ENCODE measurements around the gene SUCO. TPM values are rescaled to one million over a fixed set of nuclear protein-coding genes. Genes with fewer than 3 reads are reported as not detected.

Gene SUCO
- total RNA-seq, 1 experiment from 2014 or later, result 37.7 TPM

GRCh38 chr1:172533513-172534151, 682 bp downstream of the SUCO start:
- Histone ChIP-seq H4K8ac (replicated peaks; ENCODE audit: insufficient read length, low read depth, low read length) (no peak overlapping the region), H4K5ac (ENCODE audit: insufficient read length, low read depth, low read length) (peak overlapping the region; percentile 39), H3K23ac (ENCODE audit: insufficient read length, low read depth, low read length) (no peak overlapping the region), H3T11ph (ENCODE audit: low read length) (no peak overlapping the region), H4K91ac (ENCODE audit: insufficient read length, low read depth, low read length) (peak overlapping the region; percentile 82), H3K18ac (ENCODE audit: insufficient read length, low read depth, low read length) (peak overlapping the region; percentile 95), H3K27me3 (ENCODE audit: insufficient read depth, low read length) (no peaks in the 10 kb centered on the region), H2AK5ac (ENCODE audit: insufficient read length, low read length) (no peak overlapping the region), H3K56ac (ENCODE audit: insufficient read length, low read depth, low read length) (peak overlapping the region; percentile 69), H2BK12ac (ENCODE audit: insufficient read length, low read depth, low read length) (no peak overlapping the region), H3K4ac (ENCODE audit: low read depth, low read length) (peak overlapping the region; percentile 14; the same call in 1 of the 2 replicates), H3K4me2 (ENCODE audit: insufficient read depth, insufficient read length, low read length) (peak overlapping the region; percentile 96), H3K4me1 (ENCODE audit: insufficient read depth, low read length) (peaks cover 5% of the 10 kb centered on the region; the same call in 1 of the 2 replicates), H2BK5ac (ENCODE audit: insufficient read length, low read length) (peak overlapping the region; percentile 60), H3K27ac (ENCODE audit: insufficient read length, low read depth, low read length) (peak overlapping the region; percentile 87), H3K9me3 (ENCODE audit: control insufficient read depth, low read depth, low read length) (no peaks in the 10 kb centered on the region), H2BK120ac (ENCODE audit: low read depth, low read length, poor library complexity, severe bottlenecking) (no peak overlapping the region), H3K14ac (ENCODE audit: insufficient read depth, low read length) (peak overlapping the region; percentile 99), H3K79me1 (ENCODE audit: insufficient read depth, low read depth, low read length, poor library complexity, severe bottlenecking) (no peaks in the 10 kb centered on the region), H3K23me2 (ENCODE audit: insufficient read length, low read depth, low read length, poor library complexity, severe bottlenecking) (peaks cover 5% of the 10 kb centered on the region), H3K79me2 (ENCODE audit: insufficient read depth, low read length) (peaks cover 29% of the 10 kb centered on the region; the same call in 1 of the 2 replicates), H4K20me1 (ENCODE audit: control insufficient read depth, insufficient read depth, insufficient read length) (no peaks in the 10 kb centered on the region), H3K9ac (ENCODE audit: extremely low read depth, insufficient read length, low read length) (peak overlapping the region; percentile 96), H2AFZ (ENCODE audit: low read length) (no peak overlapping the region), H2BK15ac (ENCODE audit: low read depth, low read length) (no peak overlapping the region), H2BK20ac (ENCODE audit: low read depth, low read length, poor library complexity, severe bottlenecking) (no peak overlapping the region)
- peak overlapping the region; percentile 90 to 98 for H3K4me3 Mint-ChIP-seq
- no peak for TF ChIP-seq CTCF (conservative IDR thresholded peaks at IDR 0.05)
- peaks cover 46 to 47% of the 10 kb centered on the region in 2 experiments for H3K4me1 Mint-ChIP-seq
- H3K36me3 Mint-ChIP-seq (ENCODE audit: insufficient read depth in 1 of 3, low read depth in 3 of 3), result peaks cover 0 to 3% (median 0%) of the 10 kb centered on the region in 3 experiments; a peak in 1 of 7 replicates
- peaks cover 8% of the 10 kb centered on the region for H3K27me3 Mint-ChIP-seq (ENCODE audit: low read depth)
- H3K27ac Mint-ChIP-seq, result peak overlapping the region; percentile 94 to 98 (median 97)
- DNase-seq, result peak; percentile 33
- WGBS (ENCODE audit: extremely low coverage, insufficient read length, low lambda C conversion rate), result no CpG with 5 or more reads among the region's 23 CpGs
- no peaks in the 10 kb centered on the region for H3K9me3 Mint-ChIP-seq

Measured in H9 (cell line).